NCI-H345 treated with DMSO at 0.1 percent for 48 hours (cell line): ENCODE results near the gene DIRAS3.
"Not testable (repeated sequence)": the region's sequence is repeated elsewhere in the genome, so short reads cannot be mapped to it uniquely, and the experiment has no call there.

Experiments
- DNase-seq: peaks from one replicate; lab custom pipeline; 2025; ENCODE audit not compliant: unreplicated experiment; lab: John Stamatoyannopoulos, UW

DIRAS3 gene

GRCh38 chr1:68049941-68050878 lies at the start of gene DIRAS3:
Gene DIRAS3 (minus strand): TSS chr1:68050627. CDS start chr1:68047297, 3,330 bp downstream.
- no peak for DNase-seq

- DNase-seq, result no peak
These were observed 43.3 kb upstream of the DIRAS3 start for GRCh38 chr1:68093737-68094136.

- no peak for DNase-seq
These were observed 36.8 kb upstream of the DIRAS3 start for GRCh38 chr1:68087184-68087583.

- DNase-seq, result no peak
These were observed 35.3 kb upstream of the DIRAS3 start for GRCh38 chr1:68085752-68086151.

- DNase-seq, result no peak
These were observed 33.3 kb upstream of the DIRAS3 start for GRCh38 chr1:68083686-68084085.

GRCh38 chr1:68081775-68082283 lies 31.4 kb upstream of the DIRAS3 start:
- DNase-seq, result no peak

- DNase-seq, result no peak
These were observed 28.2 kb upstream of the DIRAS3 start for GRCh38 chr1:68078647-68079046.

- DNase-seq, result no peak
These were observed 24.0 kb upstream of the DIRAS3 start for GRCh38 chr1:68074472-68074871.

GRCh38 chr1:68065766-68066165 lies 15.3 kb upstream of the DIRAS3 start:
- no peak for DNase-seq

GRCh38 chr1:68058053-68058452 lies 7.6 kb upstream of the DIRAS3 start:
- DNase-seq, result not testable (repeated sequence)

- no peak for DNase-seq
These were observed 7.1 kb upstream of the DIRAS3 start for GRCh38 chr1:68057564-68057963.

- DNase-seq, result no peak
These were observed 6.6 kb upstream of the DIRAS3 start for GRCh38 chr1:68057050-68057449.

- DNase-seq, result no peak
These were observed 1.0 kb upstream of the DIRAS3 start for GRCh38 chr1:68051475-68051874.

- no peak for DNase-seq
These were observed 2.8 kb downstream of the DIRAS3 start for GRCh38 chr1:68047659-68048026.

- no peak for DNase-seq
These were observed 3.4 kb downstream of the DIRAS3 start for GRCh38 chr1:68046885-68047658.

GRCh38 chr1:68046423-68046822 lies 4.0 kb downstream of the DIRAS3 start:
- no peak for DNase-seq

- DNase-seq, result no peak
These were observed 4.8 kb downstream of the DIRAS3 start for GRCh38 chr1:68045511-68046180.

GRCh38 chr1:68043443-68044090 lies 6.9 kb downstream of the DIRAS3 start:
- DNase-seq, result no peak

- no peak for DNase-seq
These were observed 13.5 kb downstream of the DIRAS3 start for GRCh38 chr1:68036946-68037345.

GRCh38 chr1:68029444-68029843 lies 21.0 kb downstream of the DIRAS3 start:
- DNase-seq, result no peak

- DNase-seq, result no peak
These were observed 21.9 kb downstream of the DIRAS3 start for GRCh38 chr1:68028566-68028965.
